GM23248 (cell line): ENCODE data around the gene CEP112.

Experiments used
- EZH2 ChIP-seq: fragments of 200-600 bp; sonication (generic); IDR thresholded peaks from 2 replicates; pipeline ENCODE4 v1.6.1; 2018; ENCODE audit warnings: antibody characterized with exemption, mild to moderate bottlenecking; ENCODE audit not compliant: insufficient read depth, poor library complexity, severe bottlenecking
- EZH2phosphoT487 ChIP-seq: fragments of 200-600 bp; sonication (generic); IDR thresholded peaks from 2 replicates; pipeline ENCODE4 v1.6.1; 2018; ENCODE audit warnings: antibody characterized with exemption, moderate library complexity, mild to moderate bottlenecking, low read depth; ENCODE audit not compliant: insufficient read depth

DNA sequence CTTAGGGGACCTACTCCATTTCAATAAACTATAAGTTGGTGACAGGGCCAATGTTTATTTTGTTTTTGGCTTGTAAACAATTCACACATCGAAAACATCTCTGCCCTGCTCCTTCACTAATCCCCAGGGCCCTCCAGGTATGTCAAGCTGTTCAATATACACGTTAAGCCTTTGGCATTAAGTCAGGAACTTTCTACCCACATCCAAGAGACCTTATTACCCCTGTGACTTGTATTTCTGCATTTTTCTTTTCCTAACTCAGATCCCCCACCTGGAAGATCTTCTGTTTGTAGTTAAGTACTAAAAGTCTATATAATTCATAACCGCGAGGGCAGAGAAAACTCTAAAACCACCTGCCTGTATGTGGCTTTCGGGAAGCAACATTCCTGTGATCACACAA lies 523.7 kb downstream of the CEP112 start:
- no peak for TF ChIP-seq EZH2phosphoT487
- TF ChIP-seq EZH2, result no peak
